Kidney (tissue), 14 donors: ENCODE measurements around the gene ICA1. TPM values are rescaled to one million over a fixed set of nuclear protein-coding genes. Genes with fewer than 3 reads are reported as not detected.

ENCODE experiments used
- DNase-seq, 5 donors: peaks; one replicate each; pipeline ENCODE4 v3.0.0-alpha.2; 2013 to 2020
- FAIRE-seq: peaks from 2 replicates; lab custom pipeline; 2012; peaks lifted over from hg19 to GRCh38; lab: Jason Lieb, UNC
- H3K27ac ChIP-seq, 2 donors: one replicate each; pipeline ENCODE4 v1.7.0; 2013; ENCODE audit warnings: low read depth in 2 of 2, low read length in 2 of 2, inconsistent platforms in 1 of 2
- H3K27me3 ChIP-seq: one replicate; pipeline ENCODE4 v1.7.1; 2013; ENCODE audit warnings: low read length, inconsistent platforms; ENCODE audit not compliant: control insufficient read depth, insufficient read depth
- H3K36me3 ChIP-seq, 3 donors: one replicate each; pipeline versions ENCODE4 v1.7.0 to v1.7.1; 2013; ENCODE audit warnings: low read length in 3 of 3, control low read depth in 1 of 3, inconsistent platforms in 1 of 3; ENCODE audit not compliant: insufficient read depth in 3 of 3, control insufficient read depth in 2 of 3
- H3K4me1 ChIP-seq, 3 donors: one replicate each; pipeline versions ENCODE4 v1.7.0 to v1.7.1; 2013; ENCODE audit warnings: low read length in 3 of 3, inconsistent platforms in 1 of 3, low read depth in 1 of 3; ENCODE audit not compliant: control insufficient read depth in 2 of 3, insufficient read depth in 2 of 3
- H3K4me3 ChIP-seq, 3 donors: one replicate each; pipeline versions ENCODE4 v1.7.0 to v1.8.1; 2013; ENCODE audit warnings: low read length in 3 of 3, control low read depth in 1 of 3, inconsistent platforms in 1 of 3
- H3K9ac ChIP-seq, 3 donors: one replicate each; pipeline versions ENCODE4 v1.7.0 to v1.7.1; 2013; ENCODE audit warnings: low read length in 3 of 3, control low read depth in 1 of 3, inconsistent platforms in 1 of 3
- H3K9me3 ChIP-seq, 3 donors: one replicate each; pipeline versions ENCODE4 v1.7.0 to v1.7.1; 2013; ENCODE audit warnings: low read length in 3 of 3, control low read depth in 1 of 3, inconsistent platforms in 1 of 3; ENCODE audit not compliant: control insufficient read depth in 2 of 3, insufficient read depth in 1 of 3
- CTCF ChIP-seq: IDR thresholded peaks from 3 replicates; pipeline ENCODE4 v1.5.1; 2012; ENCODE audit warnings: mild to moderate bottlenecking, moderate library complexity, borderline replicate concordance; ENCODE audit not compliant: insufficient read depth; ENCODE audit errors: extremely low read depth
- intact Hi-C: fragments of 100-400 bp; cut with DNase I; formaldehyde crosslinking; loops from one replicate; pipeline ENCODE4 v1.11.1; 2022
- polyA plus RNA-seq: library from polyadenylated mRNA; stranded (reverse); fragments of 350-450 nt; fragmentation: Illumina TruSeq; extraction: RNeasy Lipid Tissue Mini Kit (QIAGEN cat#74804); gene quantifications from one replicate; pipeline ENCODE4 v1.2.3, GENCODE V29; 2014; ENCODE audit warnings: low read depth, low replicate concordance; ENCODE audit not compliant: insufficient read depth
- total RNA-seq: library from RNA; stranded (reverse); fragmentation: NEBNext Ultra II Directional; extraction: Animal tissue kit (Norgen Biotek cat#: 25700); gene quantifications from one replicate; pipeline ENCODE4 v1.2.1, GENCODE V29; 2021
- donor health status: control.
- donor health status: control.
- donor health status: control.
- donor health status: control.
- donor health status: control.
- donor health status: DM: yes; HTN: yes; CAD: no.
- donor health status: Normal renal cell carcinoma (clear cell type).

ICA1 gene
- total and polyA plus RNA-seq, 2 donors from 2014 or later: 24.2 to 41.8 TPM

GRCh38 chr7:8084836-8085235, 177.1 kb downstream of the ICA1 start:
- FAIRE-seq (no peak), DNase-seq (peak in 2 of 5 donors; percentile 16 to 18)
- no peaks in the 10 kb centered on the region for H3K4me1 ChIP-seq
- intact Hi-C loops: no loop called here
- no peaks in the 10 kb centered on the region for H3K27me3 ChIP-seq
- no peak overlapping the region for H3K27ac ChIP-seq
- H3K9ac ChIP-seq: no peak overlapping the region
- no peaks in the 10 kb centered on the region for H3K9me3 ChIP-seq
- no peaks in the 10 kb centered on the region for H3K36me3 ChIP-seq
- TF ChIP-seq CTCF: no peak
- no peak overlapping the region for H3K4me3 ChIP-seq

GRCh38 chr7:8082762-8083161, 179.2 kb downstream of the ICA1 start:
- Histone ChIP-seq H3K36me3 (no peaks in the 10 kb centered on the region), H3K27ac (no peak overlapping the region), H3K9ac (no peak overlapping the region), H3K27me3 (no peaks in the 10 kb centered on the region), H3K4me1 (no peaks in the 10 kb centered on the region), H3K9me3 (no peaks in the 10 kb centered on the region), H3K4me3 (no peak overlapping the region)
- intact Hi-C loops: no loop called here
- FAIRE-seq: no peak
- TF ChIP-seq CTCF: no peak
- no peak for DNase-seq

- Histone ChIP-seq H3K36me3 (no peaks in the 10 kb centered on the region), H3K9ac (no peak overlapping the region), H3K27ac (no peak overlapping the region), H3K4me3 (no peak overlapping the region), H3K9me3 (no peaks in the 10 kb centered on the region), H3K27me3 (no peaks in the 10 kb centered on the region), H3K4me1 (no peaks in the 10 kb centered on the region)
- TF ChIP-seq CTCF: no peak
- DNase-seq (no peak), FAIRE-seq (no peak)
- intact Hi-C loops: no loop called here
These were observed 183.5 kb downstream of the ICA1 start for GRCh38 chr7:8078418-8078817.
